Naive thymus-derived CD8-positive, alpha-beta T cell (primary cell): ENCODE data around the gene CDH20. TPM values are rescaled to one million over a fixed set of nuclear protein-coding genes. Genes with fewer than 3 reads are reported as not detected.

Experiments
- ATAC-seq, 2 donors: fragments of 150-1000 bp; cut with Tn5 transposase in 1 of 2; sonication (Bioruptor Pico), chemical (Tn5 transposase) in 1 of 2; 1 replicate in 1 of 2; 2 replicates in 1 of 2; pipeline ENCODE4 v1.10.0; 2021; ENCODE audit warnings: mild to moderate bottlenecking in 2 of 2, moderate library complexity in 2 of 2
- POLR2A ChIA-PET: fragments of 350-600 bp; sonication (Branson Sonifier 250); formaldehyde crosslinking; loops from one replicate; lab custom pipeline; 2021; ENCODE audit warnings: antibody characterized with exemption; lab: Charles Lee
- DNase-seq, 10 donors: peaks; one replicate each; pipeline versions ENCODE4 v3.0.0 to v3.0.0-alpha.2; 2020 to 2022
- H3K27ac Mint-ChIP-seq, 10 donors: one replicate each; pipeline ENCODE4 v1.8.0; 2020 to 2022; ENCODE audit warnings: mild to moderate bottlenecking in 10 of 10, mixed read lengths in 10 of 10, moderate library complexity in 4 of 10, inconsistent platforms in 1 of 10
- H3K27me3 Mint-ChIP-seq, 5 donors: one replicate each; pipeline ENCODE4 v1.8.0; 2021 to 2022; ENCODE audit warnings: mixed read lengths in 5 of 5
- H3K36me3 Mint-ChIP-seq, 3 donors: one replicate each; pipeline ENCODE4 v1.8.0; 2020 to 2022; ENCODE audit warnings: mixed read lengths in 3 of 3, mild to moderate bottlenecking in 2 of 3, inconsistent platforms in 1 of 3
- H3K4me1 Mint-ChIP-seq, 4 donors: one replicate each; pipeline ENCODE4 v1.8.0; 2021 to 2022; ENCODE audit warnings: mixed read lengths in 4 of 4
- H3K4me3 Mint-ChIP-seq, 10 donors: one replicate each; pipeline ENCODE4 v1.8.0; 2020 to 2022; ENCODE audit warnings: mild to moderate bottlenecking in 10 of 10, mixed read lengths in 10 of 10, moderate library complexity in 6 of 10, inconsistent platforms in 1 of 10
- H3K9me3 Mint-ChIP-seq, 9 donors: one replicate each; pipeline ENCODE4 v1.8.0; 2020 to 2022; ENCODE audit warnings: mixed read lengths in 9 of 9, mild to moderate bottlenecking in 3 of 9, inconsistent platforms in 1 of 9, moderate library complexity in 1 of 9
- polyA plus RNA-seq, 3 donors: library from polyadenylated mRNA; unstranded; fragments of 300-500 nt; fragmentation: Illumina TruSeq; gene quantifications; one replicate each; pipeline ENCODE4 v1.2.3, GENCODE V29; 2021
- total RNA-seq, 8 experiments: library from RNA in 2 of 8; stranded (reverse) in 2 of 8; gene quantifications; one replicate each; pipeline ENCODE4 v1.2.3 and lab custom pipeline; 2021 to 2026

Gene CDH20
- total and polyA plus RNA-seq, 5 experiments from 2014 or later, result 0.06 to 0.60 (median 0.21) TPM; not detected in 2

- no peaks in the 10 kb centered on the region for H3K36me3 Mint-ChIP-seq
- POLR2A ChIA-PET, result no interaction called here
- peaks cover 0 to 4% (median 0%) of the 10 kb centered on the region in 9 donors for H3K9me3 Mint-ChIP-seq
- H3K4me3 Mint-ChIP-seq, result no peak overlapping the region
- H3K27me3 Mint-ChIP-seq, result peaks cover 0 to 15% (median 10%) of the 10 kb centered on the region in 5 donors
- DNase-seq (no peak), ATAC-seq (no peak)
- H3K27ac Mint-ChIP-seq, result no peak overlapping the region
- H3K4me1 Mint-ChIP-seq, result no peaks in the 10 kb centered on the region
These were observed 67.5 kb downstream of the CDH20 start for GRCh38 chr18:61400716-61401115.

- POLR2A ChIA-PET, result no interaction called here
- H3K36me3 Mint-ChIP-seq, result no peaks in the 10 kb centered on the region
- DNase-seq, result no peak
- peaks cover 0 to 15% (median 8%) of the 10 kb centered on the region in 5 donors for H3K27me3 Mint-ChIP-seq
- no peak for ATAC-seq
- H3K9me3 Mint-ChIP-seq, result peaks cover 0 to 4% (median 0%) of the 10 kb centered on the region in 9 donors
- no peak overlapping the region for H3K27ac Mint-ChIP-seq
- no peaks in the 10 kb centered on the region for H3K4me1 Mint-ChIP-seq
- H3K4me3 Mint-ChIP-seq, result no peak overlapping the region
These were observed 69.5 kb downstream of the CDH20 start for GRCh38 chr18:61402726-61403125.

DNA sequence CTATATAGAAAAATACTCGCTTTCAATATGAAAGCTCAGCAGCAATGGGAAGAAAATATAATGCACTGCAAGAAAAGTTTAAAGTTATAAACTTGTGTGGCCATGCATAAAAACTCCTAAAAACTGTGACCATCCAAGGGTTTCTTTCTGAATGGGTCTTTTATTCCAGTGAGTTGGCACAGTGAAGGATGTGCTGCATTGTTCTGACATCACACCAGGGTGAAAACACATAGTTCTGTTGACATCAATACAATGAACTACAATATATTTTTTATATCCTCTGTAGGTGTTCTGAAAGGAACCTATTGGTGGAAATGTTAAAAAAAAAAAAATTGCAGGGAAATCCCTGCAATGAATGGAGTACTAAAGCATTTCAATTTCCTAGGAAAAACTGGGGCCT lies 80.2 kb downstream of the CDH20 start:
- no peak for DNase-seq
- Mint-ChIP-seq H3K9me3 (peaks cover 0 to 6% (median 0%) of the 10 kb centered on the region in 9 donors), H3K27me3 (peaks cover 0 to 3% (median 0%) of the 10 kb centered on the region in 5 donors), H3K4me1 (no peaks in the 10 kb centered on the region), H3K36me3 (no peaks in the 10 kb centered on the region), H3K27ac (no peak overlapping the region), H3K4me3 (no peak overlapping the region)
- POLR2A ChIA-PET, result no interaction called here
- ATAC-seq, result no peak

DNA sequence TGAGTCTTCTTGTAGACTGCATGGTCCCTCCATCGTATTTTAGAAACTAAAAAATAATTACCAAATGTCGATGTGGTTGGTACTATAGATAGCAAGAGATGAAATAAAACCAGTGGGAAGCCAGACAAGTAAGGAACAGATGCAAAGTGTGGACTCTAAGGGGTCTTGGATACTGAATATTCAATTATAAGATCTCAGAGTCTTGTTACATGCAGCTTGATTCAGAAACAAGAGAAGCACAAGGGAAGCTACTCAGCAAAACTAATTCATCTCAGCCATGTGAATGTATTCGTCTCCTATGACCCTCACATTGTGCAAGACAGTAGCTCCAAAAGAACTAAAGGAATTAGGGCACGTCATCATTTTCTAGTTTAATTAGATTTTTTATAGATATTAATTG lies 80.9 kb downstream of the CDH20 start:
- no peaks in the 10 kb centered on the region for H3K4me1 Mint-ChIP-seq
- H3K9me3 Mint-ChIP-seq, result peaks cover 0 to 3% (median 0%) of the 10 kb centered on the region in 9 donors
- H3K27ac Mint-ChIP-seq, result no peak overlapping the region
- POLR2A ChIA-PET, result no interaction called here
- ATAC-seq, result no peak
- H3K4me3 Mint-ChIP-seq, result no peak overlapping the region
- no peaks in the 10 kb centered on the region for H3K27me3 Mint-ChIP-seq
- H3K36me3 Mint-ChIP-seq, result no peaks in the 10 kb centered on the region
- no peak for DNase-seq

GRCh38 chr18:61419763-61420162 lies 86.5 kb downstream of the CDH20 start:
- Mint-ChIP-seq H3K9me3 (peaks cover 0 to 3% (median 0%) of the 10 kb centered on the region in 9 donors), H3K36me3 (no peaks in the 10 kb centered on the region), H3K27ac (no peak overlapping the region), H3K4me3 (no peak overlapping the region), H3K4me1 (no peaks in the 10 kb centered on the region), H3K27me3 (no peaks in the 10 kb centered on the region)
- ATAC-seq (no peak), DNase-seq (no peak)
- POLR2A ChIA-PET, result no interaction called here

- POLR2A ChIA-PET, result no interaction called here
- Mint-ChIP-seq H3K4me1 (no peaks in the 10 kb centered on the region), H3K36me3 (no peaks in the 10 kb centered on the region), H3K9me3 (peaks cover 0 to 8% (median 0%) of the 10 kb centered on the region in 9 donors), H3K27ac (no peak overlapping the region), H3K27me3 (no peaks in the 10 kb centered on the region), H3K4me3 (no peak overlapping the region)
- ATAC-seq (no peak), DNase-seq (no peak)
These were observed 87.1 kb downstream of the CDH20 start for GRCh38 chr18:61420218-61420885.

- no peak for DNase-seq
- Mint-ChIP-seq H3K27me3 (peaks cover 0 to 9% (median 0%) of the 10 kb centered on the region in 5 donors), H3K27ac (no peak overlapping the region), H3K36me3 (no peaks in the 10 kb centered on the region), H3K9me3 (peaks cover 0 to 8% (median 0%) of the 10 kb centered on the region in 9 donors), H3K4me3 (no peak overlapping the region), H3K4me1 (no peaks in the 10 kb centered on the region)
- POLR2A ChIA-PET, result no interaction called here
- no peak for ATAC-seq
These were observed 93.3 kb downstream of the CDH20 start for GRCh38 chr18:61426492-61427053.

GRCh38 chr18:61428266-61428665 lies 95.0 kb downstream of the CDH20 start:
- H3K4me3 Mint-ChIP-seq, result no peak overlapping the region
- POLR2A ChIA-PET, result no interaction called here
- DNase-seq (no peak), ATAC-seq (no peak)
- no peaks in the 10 kb centered on the region for H3K36me3 Mint-ChIP-seq
- H3K27me3 Mint-ChIP-seq, result peaks cover 0 to 9% (median 2%) of the 10 kb centered on the region in 5 donors
- peaks cover 0 to 8% (median 0%) of the 10 kb centered on the region in 9 donors for H3K9me3 Mint-ChIP-seq
- H3K27ac Mint-ChIP-seq, result no peak overlapping the region
- no peaks in the 10 kb centered on the region for H3K4me1 Mint-ChIP-seq

GRCh38 chr18:61432590-61432989 lies 99.4 kb downstream of the CDH20 start:
- POLR2A ChIA-PET, result no interaction called here
- Mint-ChIP-seq H3K36me3 (no peaks in the 10 kb centered on the region), H3K9me3 (peaks cover 0 to 12% (median 0%) of the 10 kb centered on the region in 9 donors), H3K4me1 (no peaks in the 10 kb centered on the region), H3K4me3 (peak overlapping the region in 1 of 10 donors; percentile 46), H3K27me3 (peaks cover 0 to 9% (median 2%) of the 10 kb centered on the region in 5 donors), H3K27ac (no peak overlapping the region)
- DNase-seq, result no peak
- ATAC-seq, result no peak

- Mint-ChIP-seq H3K27me3 (peaks cover 0 to 2% (median 1%) of the 10 kb centered on the region in 5 donors), H3K9me3 (peaks cover 0 to 12% (median 2%) of the 10 kb centered on the region in 9 donors), H3K4me3 (no peak overlapping the region), H3K27ac (no peak overlapping the region), H3K36me3 (no peaks in the 10 kb centered on the region), H3K4me1 (no peaks in the 10 kb centered on the region)
- DNase-seq (no peak), ATAC-seq (no peak)
- POLR2A ChIA-PET, result no interaction called here
These were observed 101.9 kb downstream of the CDH20 start for GRCh38 chr18:61435064-61435652.

DNA sequence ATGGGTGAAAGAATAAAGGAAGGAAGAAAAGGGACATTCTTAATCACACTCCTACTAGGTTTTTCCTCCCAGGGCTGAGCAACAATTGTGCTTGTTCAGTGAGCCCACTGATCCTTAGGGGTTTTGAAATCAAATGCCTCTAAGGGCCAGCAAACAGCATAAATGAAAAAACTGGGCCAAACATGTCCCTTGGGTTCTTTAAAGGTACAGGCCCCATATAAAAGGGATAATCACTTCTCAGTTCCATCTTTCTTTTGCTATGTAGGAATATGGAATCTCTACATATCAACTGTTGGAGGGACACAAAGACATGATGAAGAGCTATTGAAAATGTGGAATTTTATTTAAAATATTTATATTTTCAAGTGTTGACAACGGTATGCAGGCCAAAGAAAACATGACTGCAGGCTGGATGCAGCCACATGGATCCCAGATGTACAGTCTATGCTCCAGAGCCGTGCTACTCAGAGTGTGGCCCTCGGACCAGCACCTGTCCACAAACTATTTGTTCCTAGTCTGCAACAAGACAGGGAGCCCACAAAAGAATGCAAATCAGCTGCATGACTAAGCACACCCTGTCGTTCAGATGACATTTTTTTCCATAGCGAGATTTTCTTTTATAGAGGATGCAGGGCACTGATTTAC lies 110.0 kb downstream of the CDH20 start:
- Mint-ChIP-seq H3K27me3 (peaks cover 1 to 23% (median 2%) of the 10 kb centered on the region in 5 donors), H3K27ac (no peak overlapping the region)

DNA sequence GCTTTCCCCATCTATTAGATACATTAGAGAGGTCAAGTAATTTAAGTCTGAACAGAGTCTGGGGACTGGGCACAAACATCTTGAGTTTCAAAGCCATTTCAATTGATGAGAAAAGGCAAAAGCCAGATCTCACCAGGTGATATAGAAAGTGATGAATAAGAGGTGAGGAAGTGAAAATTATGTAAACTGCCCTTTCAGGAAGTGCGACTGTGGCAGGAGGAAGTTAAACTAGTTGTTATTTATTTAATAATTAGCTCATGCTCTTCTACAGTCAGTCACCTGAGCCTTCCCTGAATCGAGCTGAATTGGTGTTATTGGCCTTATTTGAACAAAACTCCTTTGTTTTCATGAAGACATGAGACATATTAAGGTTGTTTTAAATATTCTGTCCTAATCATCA lies 115.1 kb downstream of the CDH20 start:
- Mint-ChIP-seq H3K27ac (no peak overlapping the region), H3K4me1 (no peaks in the 10 kb centered on the region), H3K4me3 (no peak overlapping the region), H3K36me3 (no peaks in the 10 kb centered on the region), H3K9me3 (peaks cover 0 to 10% (median 0%) of the 10 kb centered on the region in 9 donors), H3K27me3 (peaks cover 0 to 33% (median 2%) of the 10 kb centered on the region in 5 donors)
- POLR2A ChIA-PET, result no interaction called here
- ATAC-seq, result no peak
- DNase-seq, result no peak

More for the DNA sequence above, 110.0 kb downstream of the CDH20 start:
- peaks cover 0 to 5% (median 2%) of the 10 kb centered on the region in 9 donors for H3K9me3 Mint-ChIP-seq
- no peaks in the 10 kb centered on the region for H3K36me3 Mint-ChIP-seq
- ATAC-seq (no peak), DNase-seq (no peak)
- POLR2A ChIA-PET, result no interaction called here
- H3K4me3 Mint-ChIP-seq, result no peak overlapping the region
- no peaks in the 10 kb centered on the region for H3K4me1 Mint-ChIP-seq
